Transverse colon (tissue), 4 donors: ENCODE data around the gene TSR3. TPM values are rescaled to one million over a fixed set of nuclear protein-coding genes. Genes with fewer than 3 reads are reported as not detected.
A peak's percentile ranks its signal among the peaks of the same experiment; 100 is the strongest.

Experiments
- DNase-seq: peaks from one replicate; pipeline ENCODE4 v3.0.0-alpha.2; 2019
- H3K27ac ChIP-seq, 4 donors: fragments of 200-600 bp; sonication (generic); 2 replicates each; pipeline ENCODE4 v1.5.1; 2016 to 2018; ENCODE audit warnings: inconsistent platforms in 4 of 4
- H3K27me3 ChIP-seq: fragments of 200-600 bp; sonication (generic); 2 replicates; pipeline ENCODE4 v1.5.1; 2017; ENCODE audit warnings: inconsistent platforms
- H3K36me3 ChIP-seq, 4 donors: fragments of 200-600 bp; sonication (generic); 2 replicates each; pipeline ENCODE4 v1.5.1; 2017 to 2019; ENCODE audit warnings: inconsistent platforms in 4 of 4
- H3K4me1 ChIP-seq, 4 donors: fragments of 200-600 bp; sonication (generic); 2 replicates each; pipeline ENCODE4 v1.5.1; 2017 to 2020; ENCODE audit warnings: inconsistent platforms in 4 of 4
- H3K4me3 ChIP-seq, 4 donors: fragments of 200-600 bp; sonication (generic); 1 replicate in 1 of 4; 2 replicates in 3 of 4; pipeline versions ENCODE4 v1.5.1 to v1.6.1; 2017 to 2019; ENCODE audit warnings: inconsistent platforms in 4 of 4
- H3K9me3 ChIP-seq, 2 donors: fragments of 200-600 bp; sonication (generic); 2 replicates each; pipeline ENCODE4 v1.5.1; 2017 to 2019; ENCODE audit warnings: inconsistent platforms in 2 of 2
- EP300 ChIP-seq: sonication (generic); formaldehyde crosslinking; IDR thresholded peaks from one replicate; pipeline ENCODE4 v1.6.1; 2017; ENCODE audit warnings: antibody characterized with exemption, low read depth
- POLR2A ChIP-seq: fragments of 450-650 bp; IDR thresholded peaks from one replicate; pipeline ENCODE4 v1.6.1; 2016; ENCODE audit warnings: antibody characterized with exemption, mild to moderate bottlenecking, moderate library complexity
- POLR2AphosphoS5 ChIP-seq, 3 donors: sonication (generic); formaldehyde crosslinking; IDR thresholded peaks; one replicate each; pipeline ENCODE4 v1.6.1; 2016; ENCODE audit warnings: antibody characterized with exemption in 3 of 3
- WGBS, 2 donors: methylation state at CpG; one replicate each; pipeline ENCODE4 v1.1.5; 2018; ENCODE audit warnings: low coverage in 1 of 2; 5-methylcytosine and 5-hydroxymethylcytosine counted together
- in situ Hi-C, 4 donors: fragments of 200-750 bp; cut with MboI; loops; one replicate each; pipeline versions ENCODE4 v1.15.0 to v1.15.1; 2017; ENCODE audit warnings: low sequenced_read_pairs in 3 of 4, low pct_ligation_motif_present in 1 of 4, low pct_unique_long_range_greater_than_20kb in 1 of 4
- intact Hi-C: fragments of 100-400 bp; cut with DNase I; formaldehyde crosslinking; loops from one replicate; pipeline ENCODE4 v1.15.1; 2023; ENCODE audit warnings: low total_unique reads
- total RNA-seq, 4 donors: library from RNA; depleted of rRNA; stranded (reverse); fragments of >200 nt; gene quantifications; one replicate each; pipeline ENCODE4 v1.1.0, GENCODE V29; 2016
- TF ChIP-seq, protein P1 (sequence below), 5 experiments: fragments of 200-600 bp in 3 of 5; fragments of 450-650 bp in 2 of 5; sonication (generic) in 3 of 5; IDR thresholded peaks; 1 replicate in 2 of 5; 2 replicates in 3 of 5; pipeline ENCODE4 v1.5.1; 2016 to 2017; ENCODE audit warnings: antibody characterized with exemption in 5 of 5, inconsistent platforms in 3 of 5, mild to moderate bottlenecking in 2 of 5, moderate library complexity in 1 of 5

Gene TSR3
- total RNA-seq, 4 donors from 2014 or later = 56.4 to 135 (median 75.3) TPM

DNA sequence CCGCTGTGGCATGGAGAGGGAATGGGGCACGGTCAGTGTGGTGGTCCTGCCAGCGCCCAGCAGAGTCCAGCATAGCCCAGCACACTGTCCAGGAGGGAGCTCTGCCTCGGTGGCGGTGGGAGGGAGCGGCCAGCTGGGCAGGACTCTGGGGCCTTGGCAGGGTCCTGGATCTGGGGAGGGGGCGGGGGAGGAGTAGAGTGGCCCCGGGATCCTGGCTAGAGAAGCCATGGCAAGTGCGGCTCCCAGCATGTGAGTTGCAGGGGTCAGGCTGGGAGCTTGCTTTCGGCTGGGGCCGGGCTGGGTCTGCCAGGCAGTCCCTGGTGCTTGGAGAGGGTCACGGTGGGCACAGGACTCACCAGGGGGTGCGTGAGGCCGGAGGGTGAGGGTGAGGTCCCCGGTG lies 3.9 kb upstream of the TSR3 start:
- Histone ChIP-seq H3K4me1 (peaks cover 10 to 25% (median 22%) of the 10 kb centered on the region in 4 donors), H3K27me3 (no peaks in the 10 kb centered on the region), H3K9me3 (no peaks in the 10 kb centered on the region), H3K4me3 (no peak overlapping the region), H3K36me3 (no peaks in the 10 kb centered on the region), H3K27ac (no peak overlapping the region)
- intact Hi-C loops (no loop called here), in situ Hi-C loops (no loop called here)
- TF ChIP-seq POLR2AphosphoS5 (IDR thresholded peaks at IDR 0.05) (no peak), POLR2A (no peak), EP300 (no peak)
- TF ChIP-seq, protein P1, sequence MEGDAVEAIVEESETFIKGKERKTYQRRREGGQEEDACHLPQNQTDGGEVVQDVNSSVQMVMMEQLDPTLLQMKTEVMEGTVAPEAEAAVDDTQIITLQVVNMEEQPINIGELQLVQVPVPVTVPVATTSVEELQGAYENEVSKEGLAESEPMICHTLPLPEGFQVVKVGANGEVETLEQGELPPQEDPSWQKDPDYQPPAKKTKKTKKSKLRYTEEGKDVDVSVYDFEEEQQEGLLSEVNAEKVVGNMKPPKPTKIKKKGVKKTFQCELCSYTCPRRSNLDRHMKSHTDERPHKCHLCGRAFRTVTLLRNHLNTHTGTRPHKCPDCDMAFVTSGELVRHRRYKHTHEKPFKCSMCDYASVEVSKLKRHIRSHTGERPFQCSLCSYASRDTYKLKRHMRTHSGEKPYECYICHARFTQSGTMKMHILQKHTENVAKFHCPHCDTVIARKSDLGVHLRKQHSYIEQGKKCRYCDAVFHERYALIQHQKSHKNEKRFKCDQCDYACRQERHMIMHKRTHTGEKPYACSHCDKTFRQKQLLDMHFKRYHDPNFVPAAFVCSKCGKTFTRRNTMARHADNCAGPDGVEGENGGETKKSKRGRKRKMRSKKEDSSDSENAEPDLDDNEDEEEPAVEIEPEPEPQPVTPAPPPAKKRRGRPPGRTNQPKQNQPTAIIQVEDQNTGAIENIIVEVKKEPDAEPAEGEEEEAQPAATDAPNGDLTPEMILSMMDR (IDR thresholded peaks at IDR 0.05) = no peak
- DNase-seq = no peak
- WGBS, 2 donors = 89% methylated on average over 15 of the region's 15 CpGs; no CpG with 5 or more reads in 1 of the 2 donors

DNA sequence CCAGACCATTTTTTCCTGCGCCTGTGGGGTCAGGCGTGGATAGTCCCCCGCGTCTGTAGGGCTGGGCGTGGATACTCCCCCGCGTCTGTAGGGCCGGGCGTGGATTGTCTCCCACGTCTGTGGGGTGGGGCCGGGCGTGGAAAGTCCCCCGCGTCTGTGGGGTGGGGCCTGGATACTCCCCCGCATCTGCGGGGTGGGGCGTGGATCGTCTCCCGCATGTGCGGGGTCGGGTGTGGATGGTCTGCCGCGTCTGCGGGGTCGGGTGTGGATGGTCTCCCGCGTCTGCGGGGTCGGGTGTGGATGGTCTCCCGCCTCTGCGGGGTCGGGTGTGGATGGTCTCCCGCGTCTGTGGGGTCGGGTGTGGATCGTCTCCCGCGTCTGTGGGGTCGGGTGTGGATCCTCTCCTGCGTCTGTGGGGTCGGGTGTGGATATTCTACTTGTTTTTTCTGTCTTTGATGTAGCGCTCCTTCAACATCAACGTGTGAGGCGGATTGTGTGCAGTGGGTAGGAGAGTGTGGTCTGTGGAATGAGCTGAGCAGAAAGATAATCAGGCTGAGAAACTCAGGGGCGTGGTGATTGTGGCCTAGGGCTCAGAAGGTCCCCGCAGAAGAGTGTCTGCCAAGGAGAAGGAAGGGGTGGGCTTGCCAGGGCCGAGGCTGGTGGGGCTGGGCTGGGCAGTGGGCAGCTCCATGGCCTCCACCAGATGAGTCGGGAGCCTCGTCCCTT lies 3.3 kb upstream of the TSR3 start:
- DNase-seq = no peak
- Histone ChIP-seq H3K9me3 (no peaks in the 10 kb centered on the region), H3K4me3 (no peak overlapping the region), H3K27ac (no peak overlapping the region), H3K4me1 (peaks cover 12 to 29% (median 27%) of the 10 kb centered on the region in 4 donors), H3K36me3 (no peaks in the 10 kb centered on the region), H3K27me3 (no peaks in the 10 kb centered on the region)
- intact Hi-C loops (no loop called here), in situ Hi-C loops (no loop called here)
- TF ChIP-seq POLR2AphosphoS5 (IDR thresholded peaks at IDR 0.05) (no peak), POLR2A (no peak)
- 81 to 93% methylated on average over 8 to 49 of the region's 49 CpGs for WGBS, 2 donors

DNA sequence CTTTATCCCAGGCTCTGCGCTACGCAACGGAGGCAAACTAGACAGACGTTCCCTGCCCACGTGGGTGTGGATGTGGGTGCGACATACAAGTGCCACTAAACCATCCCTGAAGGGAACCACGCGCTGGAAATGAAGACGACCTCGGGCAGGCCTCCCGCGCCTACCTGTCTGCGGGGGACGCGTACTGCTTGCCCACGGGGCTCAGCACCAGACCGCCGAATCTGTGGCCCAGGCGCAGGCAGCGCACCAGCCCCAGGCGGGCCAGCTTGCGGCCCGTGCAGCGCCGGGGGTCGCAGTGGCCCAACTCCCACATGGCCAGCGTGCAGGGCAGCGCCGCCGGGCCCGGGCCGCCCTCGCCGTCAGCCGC lies 480 bp downstream of the TSR3 start:
- H3K27ac ChIP-seq = peak overlapping the region; percentile 80 to 89 (median 84)
- H3K9me3 ChIP-seq = no peaks in the 10 kb centered on the region
- intact Hi-C loops = no loop called here
- no peak for DNase-seq
- peaks cover 12 to 29% (median 27%) of the 10 kb centered on the region in 4 donors for H3K4me1 ChIP-seq
- H3K27me3 ChIP-seq = no peaks in the 10 kb centered on the region
- TF ChIP-seq, protein P1 (IDR thresholded peaks at IDR 0.05) = no peak
- TF ChIP-seq POLR2A (no peak), POLR2AphosphoS5 (IDR thresholded peaks at IDR 0.05) (no peak), EP300 (no peak)
- peak overlapping the region; percentile 85 to 100 (median 98) for H3K4me3 ChIP-seq
- H3K36me3 ChIP-seq = no peaks in the 10 kb centered on the region
- 1% methylated on average over 21 of the region's 35 CpGs; no CpG with 5 or more reads in 1 of the 2 donors for WGBS, 2 donors
- in situ Hi-C loops = no loop called here

DNA sequence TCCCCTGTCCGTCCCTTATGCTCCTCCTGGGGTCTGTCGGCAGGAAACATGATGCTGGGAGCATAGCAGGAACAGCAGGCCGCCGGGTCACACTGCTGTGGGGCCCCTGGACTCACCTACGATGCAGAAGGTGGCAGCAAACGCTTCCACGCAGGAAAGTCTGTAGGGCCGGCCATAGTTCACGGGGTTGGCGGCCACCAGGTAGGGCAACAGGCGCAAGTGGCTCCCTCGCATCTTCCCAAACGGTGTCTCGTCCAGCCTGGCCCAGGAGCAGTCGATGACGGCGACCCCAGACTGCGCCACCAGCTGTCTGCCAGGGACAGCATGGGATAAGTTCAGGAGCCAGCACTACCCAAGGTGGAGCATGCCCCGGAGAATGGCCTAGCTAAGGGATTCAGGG lies 987 bp downstream of the TSR3 start:
- intact Hi-C loops (no loop called here), in situ Hi-C loops (no loop called here)
- Histone ChIP-seq H3K36me3 (no peaks in the 10 kb centered on the region), H3K9me3 (no peaks in the 10 kb centered on the region), H3K4me3 (peak overlapping the region in 3 of 4 donors; percentile 85 to 100 (median 99)), H3K4me1 (peaks cover 12 to 29% (median 27%) of the 10 kb centered on the region in 4 donors), H3K27me3 (no peaks in the 10 kb centered on the region), H3K27ac (no peak overlapping the region)
- no peak for TF ChIP-seq EP300
- no peak for TF ChIP-seq POLR2A
- no peak for DNase-seq
- 83% methylated on average over 19 of the region's 19 CpGs; no CpG with 5 or more reads in 1 of the 2 donors for WGBS, 2 donors

DNA sequence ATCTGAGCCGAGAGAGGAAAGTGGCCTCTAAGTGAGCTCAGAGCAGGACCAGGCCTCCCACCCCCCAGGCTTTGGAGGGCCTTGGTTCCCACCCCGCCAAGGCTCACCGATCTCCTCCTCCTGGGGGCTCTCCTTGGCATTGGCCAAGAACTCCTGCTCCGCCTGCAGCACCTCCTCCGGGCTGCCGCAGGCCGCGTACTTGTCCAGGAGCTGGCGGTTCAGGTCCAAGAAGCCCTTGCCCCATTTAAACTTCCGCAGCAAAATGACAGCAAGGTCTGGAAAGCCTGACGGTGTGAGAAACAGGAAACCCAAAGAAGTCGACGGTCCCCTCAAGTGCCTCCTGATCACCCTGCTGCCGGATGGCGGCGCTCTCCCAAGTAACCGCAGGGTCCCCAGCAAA lies 1.7 kb downstream of the TSR3 start:
- Histone ChIP-seq H3K27ac (no peak overlapping the region), H3K36me3 (no peaks in the 10 kb centered on the region), H3K4me1 (peaks cover 12 to 29% (median 27%) of the 10 kb centered on the region in 4 donors), H3K4me3 (no peak overlapping the region), H3K27me3 (no peaks in the 10 kb centered on the region), H3K9me3 (no peaks in the 10 kb centered on the region)
- in situ Hi-C loops (no loop called here), intact Hi-C loops (no loop called here)
- DNase-seq = no peak
- TF ChIP-seq, protein P1 (IDR thresholded peaks at IDR 0.05) = no peak
- TF ChIP-seq EP300 (no peak), POLR2AphosphoS5 (IDR thresholded peaks at IDR 0.05) (no peak), POLR2A (no peak)
- WGBS, 2 donors = 92% methylated on average over 17 of the region's 17 CpGs; no CpG with 5 or more reads in 1 of the 2 donors
